ENCODE data around the gene EI24. TPM values are rescaled to one million over a fixed set of nuclear protein-coding genes. Genes with fewer than 3 reads are reported as not detected.
"Not testable (repeated sequence)": the region's sequence is repeated elsewhere in the genome, so short reads cannot be mapped to it uniquely, and the experiment has no call there.

Gene EI24
- total RNA-seq: 90.2 and 94.6 TPM in 2 replicates
- polyA plus RNA-seq (2012): 86.0 TPM

GRCh38 chr11:125568970-125569914 is at the start of gene EI24:
TSS of gene EI24 (plus strand) at chr11:125569477. CDS start at chr11:125572528, 3,051 bp downstream.
- DNase-seq (ENCODE audit: low read depth): peak; percentile 95

- DNase-seq (ENCODE audit: low read depth): no peak
These were observed 49.1 kb upstream of the EI24 start for GRCh38 chr11:125519860-125520834.

GRCh38 chr11:125525303-125525702 is 44.0 kb upstream of the EI24 start:
- no peak for DNase-seq (ENCODE audit: low read depth)

GRCh38 chr11:125532668-125533067 is 36.6 kb upstream of the EI24 start:
- DNase-seq (ENCODE audit: low read depth): no peak

GRCh38 chr11:125535585-125535984 is 33.7 kb upstream of the EI24 start:
- no peak for DNase-seq (ENCODE audit: low read depth)

GRCh38 chr11:125536834-125537233 is 32.4 kb upstream of the EI24 start:
- not testable (repeated sequence) for DNase-seq (ENCODE audit: low read depth)

- no peak for DNase-seq (ENCODE audit: low read depth)
These were observed 26.6 kb upstream of the EI24 start for GRCh38 chr11:125542709-125543108.

- no peak for DNase-seq (ENCODE audit: low read depth)
These were observed 18.5 kb upstream of the EI24 start for GRCh38 chr11:125550780-125551179.

- no peak for DNase-seq (ENCODE audit: low read depth)
These were observed 17.4 kb upstream of the EI24 start for GRCh38 chr11:125551835-125552342.

- no peak for DNase-seq (ENCODE audit: low read depth)
These were observed 16.4 kb upstream of the EI24 start for GRCh38 chr11:125552927-125553326.

- DNase-seq (ENCODE audit: low read depth): no peak
These were observed 15.9 kb upstream of the EI24 start for GRCh38 chr11:125553357-125553756.

- no peak for DNase-seq (ENCODE audit: low read depth)
These were observed 15.2 kb upstream of the EI24 start for GRCh38 chr11:125554038-125554437.

- DNase-seq (ENCODE audit: low read depth): no peak
These were observed 9.4 kb upstream of the EI24 start for GRCh38 chr11:125559888-125560287.

- DNase-seq (ENCODE audit: low read depth): no peak
These were observed 7.4 kb upstream of the EI24 start for GRCh38 chr11:125561924-125562323.

GRCh38 chr11:125562430-125562829 is 6.8 kb upstream of the EI24 start:
- no peak for DNase-seq (ENCODE audit: low read depth)

GRCh38 chr11:125564357-125564756 is 4.9 kb upstream of the EI24 start:
- no peak for DNase-seq (ENCODE audit: low read depth)

- DNase-seq (ENCODE audit: low read depth): no peak
These were observed 3.0 kb upstream of the EI24 start for GRCh38 chr11:125566235-125566634.

- peak; percentile 43 for DNase-seq (ENCODE audit: low read depth)
These were observed 791 bp downstream of the EI24 start for GRCh38 chr11:125569915-125570621.

- DNase-seq (ENCODE audit: low read depth): no peak
These were observed 1.7 kb downstream of the EI24 start for GRCh38 chr11:125570952-125571351.

- no peak for DNase-seq (ENCODE audit: low read depth)
These were observed 3.6 kb downstream of the EI24 start for GRCh38 chr11:125572916-125573315.

- DNase-seq (ENCODE audit: low read depth): not testable (repeated sequence)
These were observed 7.9 kb downstream of the EI24 start for GRCh38 chr11:125577181-125577580.
